Natural killer cell treated with Interleukin-12 subunit alpha and Interleukin-12 subunit beta and Interleukin-15 and Interleukin-18, amount 100 ng/mL, for 72 hours (primary cell): Measurements from ENCODE around the gene EVI5. TPM values are rescaled to one million over a fixed set of nuclear protein-coding genes. Genes with fewer than 3 reads are reported as not detected.
"Not testable (repeated sequence)": the region's sequence is repeated elsewhere in the genome, so short reads cannot be mapped to it uniquely, and the experiment has no call there.

Experiments used
- ATAC-seq, 2 donors: fragments of 150-1000 bp; cut with Tn5 transposase in 1 of 2; sonication (Bioruptor Pico), chemical (Tn5 transposase) in 1 of 2; 2 replicates each; pipeline ENCODE4 v1.10.0; 2021
- DNase-seq: peaks from one replicate; pipeline ENCODE4 v3.0.0; 2022; ENCODE audit warnings: low spot score
- H3K27ac Mint-ChIP-seq, 2 donors: 1 replicate in 1 of 2; 2 replicates in 1 of 2; pipeline ENCODE4 v1.8.0; 2022; ENCODE audit warnings: mixed read lengths in 2 of 2, mild to moderate bottlenecking in 1 of 2, moderate library complexity in 1 of 2
- H3K27me3 Mint-ChIP-seq, 2 donors: 1 replicate in 1 of 2; 2 replicates in 1 of 2; pipeline ENCODE4 v1.8.0; 2022; ENCODE audit warnings: mixed read lengths in 2 of 2
- H3K36me3 Mint-ChIP-seq: one replicate; pipeline ENCODE4 v1.8.0; 2022; ENCODE audit warnings: mixed read lengths
- H3K4me1 Mint-ChIP-seq, 2 donors: 1 replicate in 1 of 2; 2 replicates in 1 of 2; pipeline ENCODE4 v1.8.0; 2022; ENCODE audit warnings: low read depth in 2 of 2, mixed read lengths in 2 of 2, mild to moderate bottlenecking in 1 of 2
- H3K4me3 Mint-ChIP-seq: one replicate; pipeline ENCODE4 v1.8.0; 2022; ENCODE audit warnings: mixed read lengths
- H3K9me3 Mint-ChIP-seq: 2 replicates; pipeline ENCODE4 v1.8.0; 2022; ENCODE audit warnings: mixed read lengths
- total RNA-seq, 2 donors: library from RNA; stranded (reverse); gene quantifications; one replicate each; pipeline ENCODE4 v1.2.3, GENCODE V29; 2022

EVI5 gene
- total RNA-seq, 2 donors from 2014 or later: 1.2 to 6.1 TPM

GRCh38 chr1:92752719-92753118 is 32.2 kb downstream of the EVI5 start:
- peaks cover 0 to 9% of the 10 kb centered on the region in 2 donors for H3K27me3 Mint-ChIP-seq
- H3K9me3 Mint-ChIP-seq: no peaks in the 10 kb centered on the region
- H3K4me3 Mint-ChIP-seq: no peak overlapping the region
- DNase-seq: no peak
- ATAC-seq: no peak
- H3K4me1 Mint-ChIP-seq: no peaks in the 10 kb centered on the region
- H3K27ac Mint-ChIP-seq: no peak overlapping the region
- no peaks in the 10 kb centered on the region for H3K36me3 Mint-ChIP-seq

- Mint-ChIP-seq H3K9me3 (no peaks in the 10 kb centered on the region), H3K4me3 (no peak overlapping the region), H3K27me3 (peaks cover 0 to 6% of the 10 kb centered on the region in 2 donors), H3K4me1 (no peaks in the 10 kb centered on the region), H3K27ac (no peak overlapping the region), H3K36me3 (no peaks in the 10 kb centered on the region)
- ATAC-seq: no peak
- no peak for DNase-seq
Measured at GRCh38 chr1:92749024-92749634, 35.8 kb downstream of the EVI5 start.

- no peaks in the 10 kb centered on the region for H3K4me1 Mint-ChIP-seq
- H3K9me3 Mint-ChIP-seq: no peaks in the 10 kb centered on the region
- peaks cover 0 to 6% of the 10 kb centered on the region in 2 donors for H3K27me3 Mint-ChIP-seq
- DNase-seq (no peak), ATAC-seq (no peak)
- no peak overlapping the region for H3K4me3 Mint-ChIP-seq
- H3K27ac Mint-ChIP-seq: no peak overlapping the region
- H3K36me3 Mint-ChIP-seq: no peaks in the 10 kb centered on the region
Measured at GRCh38 chr1:92748138-92748537, 36.8 kb downstream of the EVI5 start.

GRCh38 chr1:92747735-92748134 is 37.2 kb downstream of the EVI5 start:
- Mint-ChIP-seq H3K36me3 (no peaks in the 10 kb centered on the region), H3K4me3 (no peak overlapping the region), H3K27ac (no peak overlapping the region), H3K4me1 (no peaks in the 10 kb centered on the region), H3K27me3 (peaks cover 0 to 6% of the 10 kb centered on the region in 2 donors), H3K9me3 (no peaks in the 10 kb centered on the region)
- no peak for ATAC-seq
- DNase-seq: no peak

- not testable (repeated sequence) for H3K9me3 Mint-ChIP-seq, H3K27ac Mint-ChIP-seq, H3K36me3 Mint-ChIP-seq, H3K4me3 Mint-ChIP-seq, H3K27me3 Mint-ChIP-seq, DNase-seq, H3K4me1 Mint-ChIP-seq, ATAC-seq
Measured at GRCh38 chr1:92746255-92746654, 38.7 kb downstream of the EVI5 start.

- Mint-ChIP-seq H3K27ac (no peak overlapping the region), H3K9me3 (no peaks in the 10 kb centered on the region), H3K27me3 (peaks cover 0 to 6% of the 10 kb centered on the region in 2 donors), H3K36me3 (no peaks in the 10 kb centered on the region), H3K4me1 (no peaks in the 10 kb centered on the region), H3K4me3 (no peak overlapping the region)
- no peak for DNase-seq
- ATAC-seq: no peak
Measured at GRCh38 chr1:92743221-92743620, 41.7 kb downstream of the EVI5 start.

- Mint-ChIP-seq H3K27ac (no peak overlapping the region), H3K36me3 (no peaks in the 10 kb centered on the region), H3K27me3 (peaks cover 12 to 13% of the 10 kb centered on the region in 2 donors), H3K4me3 (no peak overlapping the region), H3K4me1 (no peaks in the 10 kb centered on the region), H3K9me3 (no peaks in the 10 kb centered on the region)
- ATAC-seq (no peak), DNase-seq (no peak)
Measured at GRCh38 chr1:92739669-92740524, 45.0 kb downstream of the EVI5 start.

GRCh38 chr1:92736395-92736794 is 48.5 kb downstream of the EVI5 start:
- ATAC-seq (no peak), DNase-seq (no peak)
- Mint-ChIP-seq H3K27ac (no peak overlapping the region), H3K9me3 (no peaks in the 10 kb centered on the region), H3K4me1 (no peaks in the 10 kb centered on the region), H3K36me3 (no peaks in the 10 kb centered on the region), H3K4me3 (no peak overlapping the region), H3K27me3 (peaks cover 12 to 13% of the 10 kb centered on the region in 2 donors)

- Mint-ChIP-seq H3K9me3 (no peaks in the 10 kb centered on the region), H3K27me3 (peaks cover 0 to 4% of the 10 kb centered on the region in 2 donors), H3K4me3 (no peak overlapping the region), H3K4me1 (no peaks in the 10 kb centered on the region), H3K36me3 (no peaks in the 10 kb centered on the region), H3K27ac (no peak overlapping the region)
- DNase-seq: no peak
- ATAC-seq: no peak
Measured at GRCh38 chr1:92730476-92730875, 54.4 kb downstream of the EVI5 start.

GRCh38 chr1:92728697-92729096 is 56.2 kb downstream of the EVI5 start:
- H3K27me3 Mint-ChIP-seq: peaks cover 0 to 7% of the 10 kb centered on the region in 2 donors
- ATAC-seq (no peak), DNase-seq (no peak)
- H3K36me3 Mint-ChIP-seq: no peaks in the 10 kb centered on the region
- H3K27ac Mint-ChIP-seq: no peak overlapping the region
- H3K9me3 Mint-ChIP-seq: no peaks in the 10 kb centered on the region
- H3K4me1 Mint-ChIP-seq: no peaks in the 10 kb centered on the region
- H3K4me3 Mint-ChIP-seq: no peak overlapping the region

GRCh38 chr1:92723713-92724112 is 61.2 kb downstream of the EVI5 start:
- H3K27ac Mint-ChIP-seq: not testable (repeated sequence)

GRCh38 chr1:92721886-92722285 is 63.0 kb downstream of the EVI5 start:
- H3K36me3 Mint-ChIP-seq: no peaks in the 10 kb centered on the region

More at GRCh38 chr1:92723713-92724112, 61.2 kb downstream of the EVI5 start:
- H3K4me1 Mint-ChIP-seq, DNase-seq, ATAC-seq, H3K4me3 Mint-ChIP-seq, H3K9me3 Mint-ChIP-seq, H3K36me3 Mint-ChIP-seq: not testable (repeated sequence)
- H3K27me3 Mint-ChIP-seq: peaks cover 16 to 20% of the 10 kb centered on the region in 2 donors

GRCh38 chr1:92721157-92721556 is 63.8 kb downstream of the EVI5 start:
- not testable (repeated sequence) for H3K4me1 Mint-ChIP-seq, ATAC-seq, DNase-seq, H3K9me3 Mint-ChIP-seq, H3K36me3 Mint-ChIP-seq, H3K27ac Mint-ChIP-seq, H3K4me3 Mint-ChIP-seq
- H3K27me3 Mint-ChIP-seq: peaks cover 34 to 35% of the 10 kb centered on the region in 2 donors

More at GRCh38 chr1:92721886-92722285, 63.0 kb downstream of the EVI5 start:
- Mint-ChIP-seq H3K4me1 (no peaks in the 10 kb centered on the region), H3K27ac (no peak overlapping the region), H3K9me3 (no peaks in the 10 kb centered on the region), H3K4me3 (no peak overlapping the region), H3K27me3 (peaks cover 30 to 35% of the 10 kb centered on the region in 2 donors)
- DNase-seq (no peak), ATAC-seq (no peak)

- H3K27me3 Mint-ChIP-seq: peaks cover 26 to 28% of the 10 kb centered on the region in 2 donors
- H3K27ac Mint-ChIP-seq, H3K36me3 Mint-ChIP-seq, ATAC-seq, H3K4me3 Mint-ChIP-seq, H3K9me3 Mint-ChIP-seq, H3K4me1 Mint-ChIP-seq, DNase-seq: not testable (repeated sequence)
Measured at GRCh38 chr1:92715476-92715951, 69.4 kb downstream of the EVI5 start.
